ENCODE results near the gene CPSF3. TPM values are rescaled to one million over a fixed set of nuclear protein-coding genes. Genes with fewer than 3 reads are reported as not detected.

CPSF3 gene
- total and polyA plus RNA-seq, 7 donors, result 14.4 to 33.5 (median 23.2) TPM

GRCh38 chr2:9488583-9489547 lies 65.4 kb downstream of the CPSF3 start:
- Histone ChIP-seq H3K4me3 (no peak overlapping the region), H3K27me3 (no peaks in the 10 kb centered on the region), H3K27ac (peak overlapping the region in 1 of 4 donors; percentile 16), H3K9me3 (no peaks in the 10 kb centered on the region), H3K4me1 (no peaks in the 10 kb centered on the region), H3K36me3 (peaks cover 50 to 100% (median 81%) of the 10 kb centered on the region in 4 donors)
- 97 to 100% methylated on average over 1 of the region's 1 CpG for WGBS, 2 donors
- no peak for DNase-seq
- TF ChIP-seq EP300 (IDR thresholded peaks at IDR 0.05) (no peak), CTCF (IDR thresholded peaks at IDR 0.05) (no peak), POLR2AphosphoS5 (IDR thresholded peaks at IDR 0.05) (no peak), POLR2A (IDR thresholded peaks at IDR 0.05) (no peak)
- intact Hi-C loops (cut with DNase I), result no loop called here

- intact Hi-C loops (cut with DNase I), result no loop called here
- no peaks in the 10 kb centered on the region for H3K4me1 ChIP-seq
- H3K27ac ChIP-seq, result no peak overlapping the region
- H3K4me3 ChIP-seq, result no peak overlapping the region
- H3K36me3 ChIP-seq, result peaks cover 31 to 100% (median 73%) of the 10 kb centered on the region in 4 donors
- no peak for DNase-seq
- no peaks in the 10 kb centered on the region for H3K27me3 ChIP-seq
- 91% methylated on average over 2 of the region's 2 CpGs for WGBS, 2 donors
- TF ChIP-seq POLR2A (IDR thresholded peaks at IDR 0.05), result no peak
- no peak for TF ChIP-seq CTCF (IDR thresholded peaks at IDR 0.05)
- no peak for TF ChIP-seq POLR2AphosphoS5 (IDR thresholded peaks at IDR 0.05)
- TF ChIP-seq EP300 (IDR thresholded peaks at IDR 0.05), result no peak
- H3K9me3 ChIP-seq, result no peaks in the 10 kb centered on the region
These were observed 67.3 kb downstream of the CPSF3 start for GRCh38 chr2:9490789-9491188.

GRCh38 chr2:9492927-9493326 lies 69.5 kb downstream of the CPSF3 start:
- Histone ChIP-seq H3K4me3 (no peak overlapping the region), H3K4me1 (peaks cover 0 to 2% (median under 1%) of the 10 kb centered on the region in 4 donors), H3K36me3 (peaks cover 16 to 95% (median 67%) of the 10 kb centered on the region in 4 donors), H3K27me3 (no peaks in the 10 kb centered on the region), H3K27ac (no peak overlapping the region), H3K9me3 (no peaks in the 10 kb centered on the region)
- 60 to 85% methylated on average over 2 of the region's 2 CpGs for WGBS, 2 donors
- intact Hi-C loops (cut with DNase I), result no loop called here
- TF ChIP-seq POLR2A (IDR thresholded peaks at IDR 0.05), result no peak
- TF ChIP-seq EP300 (IDR thresholded peaks at IDR 0.05), result no peak
- no peak for DNase-seq

- TF ChIP-seq POLR2A (IDR thresholded peaks at IDR 0.05) (no peak), POLR2AphosphoS5 (IDR thresholded peaks at IDR 0.05) (no peak), EP300 (IDR thresholded peaks at IDR 0.05) (no peak), CTCF (IDR thresholded peaks at IDR 0.05) (no peak)
- Histone ChIP-seq H3K27ac (no peak overlapping the region), H3K27me3 (no peaks in the 10 kb centered on the region), H3K36me3 (peaks cover 11 to 89% (median 66%) of the 10 kb centered on the region in 4 donors), H3K9me3 (no peaks in the 10 kb centered on the region), H3K4me3 (no peak overlapping the region), H3K4me1 (peaks cover 0 to 8% (median 6%) of the 10 kb centered on the region in 4 donors)
- WGBS, 2 donors, result 80 to 85% methylated on average over 3 of the region's 3 CpGs
- intact Hi-C loops (cut with DNase I), result no loop called here
- no peak for DNase-seq
These were observed 70.0 kb downstream of the CPSF3 start for GRCh38 chr2:9493478-9493877.

GRCh38 chr2:9494081-9494480 lies 70.6 kb downstream of the CPSF3 start:
- WGBS, 2 donors, result 90 to 97% methylated on average over 1 of the region's 1 CpG

More at GRCh38 chr2:9494081-9494480, 70.6 kb downstream of the CPSF3 start:
- no peak overlapping the region for H3K4me3 ChIP-seq
- H3K36me3 ChIP-seq, result peaks cover 9 to 83% (median 63%) of the 10 kb centered on the region in 4 donors
- TF ChIP-seq EP300 (IDR thresholded peaks at IDR 0.05) (no peak), CTCF (IDR thresholded peaks at IDR 0.05) (no peak), POLR2AphosphoS5 (IDR thresholded peaks at IDR 0.05) (no peak), POLR2A (IDR thresholded peaks at IDR 0.05) (no peak)
- H3K4me1 ChIP-seq, result peaks cover 0 to 12% (median 9%) of the 10 kb centered on the region in 4 donors
- intact Hi-C loops (cut with DNase I), result no loop called here
- H3K9me3 ChIP-seq, result no peaks in the 10 kb centered on the region
- no peaks in the 10 kb centered on the region for H3K27me3 ChIP-seq
- H3K27ac ChIP-seq, result no peak overlapping the region
- DNase-seq, result no peak
